Thyroid gland (tissue), 4 donors: Measurements from ENCODE around the gene ACAA1. TPM values are rescaled to one million over a fixed set of nuclear protein-coding genes. Genes with fewer than 3 reads are reported as not detected.
A peak's percentile ranks its signal among the peaks of the same experiment; 100 is the strongest.

Experiments
- DNase-seq, 2 donors: peaks; one replicate each; pipeline ENCODE4 v3.0.0-alpha.2; 2019
- H3K27ac ChIP-seq, 3 donors: fragments of 200-600 bp; sonication (generic); 1 replicate in 2 of 3; 2 replicates in 1 of 3; pipeline ENCODE4 v1.5.1; 2016 to 2019; ENCODE audit warnings: mild to moderate bottlenecking in 1 of 3, moderate library complexity in 1 of 3
- H3K27me3 ChIP-seq: fragments of 200-600 bp; sonication (generic); one replicate; pipeline ENCODE4 v1.5.1; 2019
- H3K36me3 ChIP-seq, 2 donors: fragments of 200-600 bp; sonication (generic); one replicate each; pipeline ENCODE4 v1.5.1; 2016 to 2019
- H3K4me1 ChIP-seq, 2 donors: fragments of 200-600 bp; sonication (generic); one replicate each; pipeline ENCODE4 v1.5.1; 2017 to 2019
- H3K4me3 ChIP-seq, 3 donors: fragments of 200-600 bp; sonication (generic); replicated peaks in 1 of 3; 1 replicate in 2 of 3; 2 replicates in 1 of 3; pipeline ENCODE4 v1.5.1; 2016; ENCODE audit warnings: mild to moderate bottlenecking in 1 of 3
- H3K9me3 ChIP-seq: fragments of 200-600 bp; sonication (generic); one replicate; pipeline ENCODE4 v1.5.1; 2017
- POLR2A ChIP-seq, 2 donors: fragments of 450-650 bp; IDR thresholded peaks; one replicate each; pipeline ENCODE4 v1.6.1; 2017; ENCODE audit warnings: antibody characterized with exemption in 2 of 2, mild to moderate bottlenecking in 2 of 2, moderate library complexity in 1 of 2
- WGBS, 2 donors: methylation state at CpG; one replicate each; pipeline ENCODE4 v1.1.5; 2017; 5-methylcytosine and 5-hydroxymethylcytosine counted together
- intact Hi-C: fragments of 100-400 bp; cut with DNase I; formaldehyde crosslinking; loops from one replicate; pipeline ENCODE4 v1.15.1; 2023
- total RNA-seq, 4 donors: library from RNA; depleted of rRNA; stranded (reverse); fragments of >200 nt; gene quantifications; one replicate each; pipeline ENCODE4 v1.2.3, GENCODE V29; 2016
- TF ChIP-seq, protein P1 (sequence below), 6 experiments: fragments of 200-600 bp in 3 of 6; fragments of 450-650 bp in 3 of 6; sonication (generic) in 3 of 6; IDR thresholded peaks; one replicate each; pipeline ENCODE4 v1.5.1; 2016 to 2019; ENCODE audit warnings: antibody characterized with exemption in 6 of 6, mild to moderate bottlenecking in 2 of 6, inconsistent platforms in 1 of 6, moderate library complexity in 1 of 6

Gene ACAA1
- total RNA-seq, 4 donors from 2014 or later = 63.3 to 86.1 (median 75.1) TPM

DNA sequence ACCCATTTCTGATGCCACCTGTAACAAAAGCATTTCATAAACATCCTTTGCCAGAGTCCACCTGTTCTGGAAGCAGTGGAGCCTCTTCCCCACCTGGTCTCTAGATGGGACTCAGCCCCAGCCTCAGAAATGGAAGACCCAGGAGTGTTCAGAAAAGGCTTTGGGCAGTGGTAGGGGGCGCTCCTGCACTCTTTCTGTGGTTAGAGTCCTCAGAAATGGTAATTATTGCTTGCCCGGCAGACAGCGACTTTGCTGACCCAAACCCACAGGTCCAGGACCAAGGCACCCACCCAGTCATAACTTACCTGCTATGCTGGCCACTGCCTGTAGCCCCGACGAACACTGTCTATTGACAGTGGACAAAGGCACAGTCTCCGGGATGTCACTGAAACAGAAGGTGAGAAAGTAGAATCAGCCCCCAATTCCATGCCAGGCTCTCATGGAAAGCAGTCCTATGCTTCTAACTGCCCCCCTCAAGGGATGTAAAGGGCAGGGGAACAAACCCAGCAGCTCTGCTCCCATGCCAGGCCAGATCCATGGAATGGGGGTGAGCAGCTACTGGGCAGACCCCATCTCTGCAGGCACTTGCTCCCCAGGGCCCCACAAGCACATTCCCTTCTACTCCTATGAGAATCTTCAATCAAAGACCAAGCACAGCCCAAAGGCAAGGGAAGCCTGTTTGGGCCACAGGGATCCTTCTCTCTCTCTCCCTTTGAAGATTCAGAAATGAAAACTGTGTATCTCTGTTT, 5.1 kb downstream of the ACAA1 start:
- Histone ChIP-seq H3K27me3 (no peaks in the 10 kb centered on the region), H3K4me3 (no peak overlapping the region), H3K4me1 (peaks cover 27 to 40% of the 10 kb centered on the region in 2 donors), H3K27ac (no peak overlapping the region), H3K9me3 (no peaks in the 10 kb centered on the region), H3K36me3 (peaks cover 25 to 52% of the 10 kb centered on the region in 2 donors)
- no peak for TF ChIP-seq POLR2A (IDR thresholded peaks at IDR 0.05)
- TF ChIP-seq, protein P1, sequence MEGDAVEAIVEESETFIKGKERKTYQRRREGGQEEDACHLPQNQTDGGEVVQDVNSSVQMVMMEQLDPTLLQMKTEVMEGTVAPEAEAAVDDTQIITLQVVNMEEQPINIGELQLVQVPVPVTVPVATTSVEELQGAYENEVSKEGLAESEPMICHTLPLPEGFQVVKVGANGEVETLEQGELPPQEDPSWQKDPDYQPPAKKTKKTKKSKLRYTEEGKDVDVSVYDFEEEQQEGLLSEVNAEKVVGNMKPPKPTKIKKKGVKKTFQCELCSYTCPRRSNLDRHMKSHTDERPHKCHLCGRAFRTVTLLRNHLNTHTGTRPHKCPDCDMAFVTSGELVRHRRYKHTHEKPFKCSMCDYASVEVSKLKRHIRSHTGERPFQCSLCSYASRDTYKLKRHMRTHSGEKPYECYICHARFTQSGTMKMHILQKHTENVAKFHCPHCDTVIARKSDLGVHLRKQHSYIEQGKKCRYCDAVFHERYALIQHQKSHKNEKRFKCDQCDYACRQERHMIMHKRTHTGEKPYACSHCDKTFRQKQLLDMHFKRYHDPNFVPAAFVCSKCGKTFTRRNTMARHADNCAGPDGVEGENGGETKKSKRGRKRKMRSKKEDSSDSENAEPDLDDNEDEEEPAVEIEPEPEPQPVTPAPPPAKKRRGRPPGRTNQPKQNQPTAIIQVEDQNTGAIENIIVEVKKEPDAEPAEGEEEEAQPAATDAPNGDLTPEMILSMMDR (IDR thresholded peaks at IDR 0.05) = peak in 1 of 6 experiments; percentile 8
- DNase-seq = peak in 1 of 2 donors; percentile 20
- intact Hi-C loops = loop anchor here (10.0 kb wide), 1 partner anchor 213 kb away; the partner anchor contains the start of gene XYLB
- 86 to 89% methylated on average over 4 to 5 of the region's 6 CpGs for WGBS, 2 donors

DNA sequence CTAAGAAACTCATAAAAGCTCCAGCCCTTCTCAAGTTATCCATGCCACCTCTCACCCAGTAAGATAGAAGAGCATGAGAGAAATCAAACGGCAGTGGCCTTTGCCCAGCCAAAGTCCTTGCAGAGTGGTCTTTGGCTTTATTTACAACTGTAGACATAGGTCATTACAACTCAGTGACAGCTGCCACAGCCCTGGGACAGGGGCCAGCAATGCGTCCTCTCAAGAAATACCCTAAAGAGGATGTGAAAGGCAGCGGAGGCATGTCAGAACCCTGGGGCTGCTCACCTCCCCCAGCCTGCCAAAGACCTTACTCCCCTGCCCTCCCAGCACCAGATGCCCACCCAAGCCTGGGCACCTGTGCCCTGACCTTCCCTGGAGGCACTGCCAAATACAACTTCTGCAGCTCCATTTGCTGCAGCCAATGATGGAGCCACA, 6.3 kb downstream of the ACAA1 start:
- H3K9me3 ChIP-seq = no peaks in the 10 kb centered on the region
- H3K36me3 ChIP-seq = peaks cover 36 to 63% of the 10 kb centered on the region in 2 donors
- H3K4me3 ChIP-seq = no peak overlapping the region
- intact Hi-C loops = loop anchor here (10.0 kb wide), 1 partner anchor 214 kb away; the partner anchor contains the start of gene XYLB
- H3K27me3 ChIP-seq = no peaks in the 10 kb centered on the region
- DNase-seq = no peak
- no peak overlapping the region for H3K27ac ChIP-seq
- 81 to 89% methylated on average over 2 to 3 of the region's 3 CpGs for WGBS, 2 donors
- H3K4me1 ChIP-seq = peaks cover 23 to 36% of the 10 kb centered on the region in 2 donors
- TF ChIP-seq, protein P1 (IDR thresholded peaks at IDR 0.05) = no peak
- no peak for TF ChIP-seq POLR2A (IDR thresholded peaks at IDR 0.05)

GRCh38 chr3:38129058-38129457, 7.9 kb downstream of the ACAA1 start:
- Histone ChIP-seq H3K27me3 (no peaks in the 10 kb centered on the region), H3K4me3 (no peak overlapping the region), H3K27ac (no peak overlapping the region), H3K36me3 (peaks cover 52 to 78% of the 10 kb centered on the region in 2 donors), H3K9me3 (no peaks in the 10 kb centered on the region), H3K4me1 (peaks cover 12 to 22% of the 10 kb centered on the region in 2 donors)
- intact Hi-C loops = loop anchor here (10.0 kb wide), 1 partner anchor 346 kb away; no protein-coding TSS in a partner anchor
- DNase-seq = no peak
- 98 to 100% methylated on average over 5 of the region's 5 CpGs for WGBS, 2 donors
- no peak for TF ChIP-seq POLR2A (IDR thresholded peaks at IDR 0.05)
- TF ChIP-seq, protein P1 (IDR thresholded peaks at IDR 0.05) = no peak

DNA sequence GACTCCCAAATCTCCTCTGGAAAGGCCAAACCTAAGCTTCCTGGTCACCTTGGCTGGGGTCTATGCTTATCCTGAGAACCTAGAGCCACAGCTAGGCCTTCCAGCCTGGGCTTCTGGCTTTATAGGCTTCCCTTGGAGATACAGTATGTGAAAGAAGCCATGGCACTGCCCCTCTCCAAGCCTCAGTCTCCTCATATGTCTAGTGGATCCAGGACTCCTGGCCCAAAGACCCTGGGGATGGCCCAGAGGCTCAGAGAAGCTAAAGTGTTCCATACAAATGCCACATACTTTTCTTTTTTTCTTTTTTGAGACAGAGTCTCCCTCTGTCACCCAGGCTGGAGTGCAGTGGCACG, 8.6 kb downstream of the ACAA1 start:
- intact Hi-C loops = loop anchor here (10.0 kb wide), 1 partner anchor 347 kb away; no protein-coding TSS in a partner anchor
- Histone ChIP-seq H3K4me1 (peaks cover 4 to 16% of the 10 kb centered on the region in 2 donors), H3K4me3 (no peak overlapping the region), H3K27me3 (no peaks in the 10 kb centered on the region), H3K36me3 (peaks cover 58 to 82% of the 10 kb centered on the region in 2 donors), H3K27ac (no peak overlapping the region), H3K9me3 (no peaks in the 10 kb centered on the region)
- DNase-seq = no peak
- no peak for TF ChIP-seq POLR2A (IDR thresholded peaks at IDR 0.05)
- TF ChIP-seq, protein P1 (IDR thresholded peaks at IDR 0.05) = no peak
- WGBS, 2 donors = 95 to 100% methylated on average over 1 of the region's 1 CpG
